GM18951 (cell line): ENCODE results near the gene SH3BP1.
A peak's percentile ranks its signal among the peaks of the same experiment; 100 is the strongest.
"Not testable (repeated sequence)": the region's sequence is repeated elsewhere in the genome, so short reads cannot be mapped to it uniquely, and the experiment has no call there.

Source experiments
- POLR2A ChIP-seq: IDR thresholded peaks from 4 replicates; pipeline ENCODE4 v1.6.1; 2011; ENCODE audit warnings: mild to moderate bottlenecking; ENCODE audit not compliant: insufficient read length, insufficient read depth; ENCODE audit errors: extremely low read depth
- in situ Hi-C: fragments of 300-500 bp; cut with MboI; formaldehyde crosslinking; loops from one replicate; pipeline ENCODE4 v1.12.0; 2022; ENCODE audit warnings: low sequenced_read_pairs, mixed read lengths, inconsistent platforms; ENCODE audit not compliant: unreplicated experiment

SH3BP1 gene

GRCh38 chr22:37647928-37648327 lies 8.5 kb downstream of the SH3BP1 start:
- no peak for TF ChIP-seq POLR2A
- in situ Hi-C loops: no loop called here

GRCh38 chr22:37650463-37651136 lies 11.1 kb downstream of the SH3BP1 start:
- in situ Hi-C loops: no loop called here
- TF ChIP-seq POLR2A: no peak

DNA sequence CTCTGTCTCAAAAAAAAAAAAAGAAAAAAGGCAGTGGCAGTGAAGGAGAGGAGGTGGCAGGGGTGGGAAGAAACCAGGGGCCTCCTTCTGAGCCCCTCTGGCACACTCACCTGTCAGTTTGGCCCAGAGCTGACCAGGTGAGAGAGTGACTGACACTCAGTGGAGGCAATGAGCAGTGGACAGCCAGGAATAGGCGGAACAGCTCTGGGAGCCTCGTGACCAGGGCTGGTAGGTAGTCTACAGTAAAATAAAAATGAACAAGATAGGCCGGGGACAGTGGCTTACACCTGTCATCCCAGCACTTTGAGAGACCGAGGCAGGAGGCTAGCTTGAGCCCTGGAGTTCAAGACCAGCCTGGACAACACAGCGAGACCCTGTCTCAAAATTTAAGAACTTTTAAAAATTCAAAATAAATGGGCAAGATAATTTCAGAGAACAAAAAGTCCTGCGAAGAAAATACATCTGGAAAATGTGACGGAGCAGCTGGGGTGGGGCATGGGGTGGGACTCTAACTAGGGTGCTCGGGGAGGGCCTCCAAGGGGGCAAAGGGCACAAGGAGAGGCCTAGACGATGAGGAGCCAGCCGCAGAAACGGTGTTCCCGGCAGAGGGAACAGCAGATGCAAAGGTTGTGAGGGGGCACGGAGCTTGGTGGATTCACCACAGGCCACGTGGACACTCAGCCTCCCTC lies 15.2 kb downstream of the SH3BP1 start:
- TF ChIP-seq POLR2A: no peak
- in situ Hi-C loops: no loop called here

DNA sequence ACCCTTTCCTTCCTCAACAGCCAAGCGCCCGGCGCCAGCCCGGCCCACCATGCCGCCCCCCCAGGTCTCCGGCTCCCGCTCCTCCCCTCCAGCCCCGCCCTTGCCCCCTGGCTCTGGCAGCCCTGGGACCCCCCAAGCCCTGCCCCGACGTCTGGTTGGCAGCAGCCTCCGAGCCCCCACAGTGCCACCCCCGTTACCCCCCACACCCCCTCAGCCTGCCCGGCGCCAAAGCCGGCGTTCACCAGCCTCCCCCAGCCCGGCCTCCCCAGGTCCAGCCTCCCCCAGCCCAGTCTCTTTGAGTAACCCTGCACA lies 15.7 kb downstream of the SH3BP1 start:
- in situ Hi-C loops: no loop called here
- no peak for TF ChIP-seq POLR2A

- in situ Hi-C loops: not testable (repeated sequence)
Measured at GRCh38 chr22:37656583-37656982, 17.1 kb downstream of the SH3BP1 start.

DNA sequence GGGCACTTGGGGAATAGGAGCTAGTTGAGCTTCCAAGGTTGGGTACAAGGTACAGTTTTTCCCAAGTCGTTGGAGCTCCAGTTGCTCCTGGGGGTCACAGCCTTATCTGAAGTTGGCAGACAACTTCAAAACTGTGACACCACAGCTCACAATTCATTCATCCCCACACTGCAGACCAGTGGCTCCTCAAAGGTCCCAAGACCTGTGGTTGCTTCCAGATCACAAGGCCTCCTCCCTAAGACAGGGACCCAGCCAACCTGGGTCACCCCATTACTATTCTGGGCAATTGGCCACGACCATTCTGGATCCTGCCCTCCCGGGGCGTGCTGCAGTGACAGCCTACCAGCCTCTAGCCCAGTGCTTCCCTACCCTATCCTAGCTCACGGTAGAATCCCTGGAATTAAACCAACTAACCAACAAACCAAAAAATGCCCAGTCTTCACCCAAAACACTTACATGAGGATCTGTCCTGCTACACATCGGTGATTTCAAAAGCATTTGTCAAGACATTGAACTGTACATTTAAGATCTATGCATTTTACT lies 18.2 kb downstream of the SH3BP1 start:
- in situ Hi-C loops: no loop called here
- no peak for TF ChIP-seq POLR2A

- in situ Hi-C loops: no loop called here
Measured at GRCh38 chr22:37658133-37659065, 18.9 kb downstream of the SH3BP1 start, which contains the start of gene PDXP. PDXP (plus strand) TSS chr22:37658723; CDS start chr22:37658783, 60 bp downstream.

DNA sequence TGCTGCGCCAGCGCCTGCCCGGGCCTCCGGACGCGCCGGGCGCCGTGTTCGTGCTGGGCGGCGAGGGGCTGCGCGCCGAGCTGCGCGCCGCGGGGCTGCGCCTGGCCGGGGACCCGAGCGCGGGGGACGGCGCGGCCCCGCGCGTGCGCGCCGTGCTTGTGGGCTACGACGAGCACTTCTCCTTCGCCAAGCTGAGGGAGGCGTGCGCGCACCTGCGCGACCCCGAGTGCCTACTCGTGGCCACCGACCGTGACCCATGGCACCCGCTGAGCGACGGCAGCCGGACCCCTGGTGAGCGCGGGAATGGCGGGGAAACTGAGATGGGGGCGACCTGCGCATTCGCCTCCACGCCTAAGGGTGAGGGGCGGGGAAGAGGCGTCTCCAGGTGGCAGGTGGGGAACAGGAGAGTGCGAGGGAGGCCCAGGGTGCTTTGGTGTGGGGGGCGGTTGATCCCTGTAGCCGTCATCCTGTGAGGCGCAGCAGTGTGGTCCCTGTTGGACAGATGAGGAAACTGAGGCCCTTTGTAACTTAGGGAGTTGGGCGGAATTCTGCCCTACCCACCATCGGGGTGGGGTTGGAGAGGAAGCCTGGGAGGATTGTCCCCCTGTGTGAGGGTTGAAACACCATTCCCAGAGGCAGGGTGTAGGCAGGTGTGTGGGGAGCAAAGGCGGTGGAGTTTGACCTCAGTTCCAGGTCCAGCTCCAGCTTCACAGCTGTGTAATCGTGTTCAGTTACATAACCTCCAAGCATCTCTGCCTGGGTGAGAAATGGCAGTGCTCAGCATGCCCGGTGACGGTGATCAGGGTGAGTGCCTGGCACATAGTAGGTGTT lies 19.8 kb downstream of the SH3BP1 start:
- no peak for TF ChIP-seq POLR2A
- in situ Hi-C loops: no loop called here

More at GRCh38 chr22:37658133-37659065, 18.9 kb downstream of the SH3BP1 start, which contains the start of gene PDXP:
- peak; percentile 92 for TF ChIP-seq POLR2A

GRCh38 chr22:37659897-37660708 lies 20.6 kb downstream of the SH3BP1 start:
- in situ Hi-C loops: no loop called here
- TF ChIP-seq POLR2A: no peak

- in situ Hi-C loops: no loop called here
- no peak for TF ChIP-seq POLR2A
Measured at GRCh38 chr22:37660709-37661045, 21.2 kb downstream of the SH3BP1 start.

DNA sequence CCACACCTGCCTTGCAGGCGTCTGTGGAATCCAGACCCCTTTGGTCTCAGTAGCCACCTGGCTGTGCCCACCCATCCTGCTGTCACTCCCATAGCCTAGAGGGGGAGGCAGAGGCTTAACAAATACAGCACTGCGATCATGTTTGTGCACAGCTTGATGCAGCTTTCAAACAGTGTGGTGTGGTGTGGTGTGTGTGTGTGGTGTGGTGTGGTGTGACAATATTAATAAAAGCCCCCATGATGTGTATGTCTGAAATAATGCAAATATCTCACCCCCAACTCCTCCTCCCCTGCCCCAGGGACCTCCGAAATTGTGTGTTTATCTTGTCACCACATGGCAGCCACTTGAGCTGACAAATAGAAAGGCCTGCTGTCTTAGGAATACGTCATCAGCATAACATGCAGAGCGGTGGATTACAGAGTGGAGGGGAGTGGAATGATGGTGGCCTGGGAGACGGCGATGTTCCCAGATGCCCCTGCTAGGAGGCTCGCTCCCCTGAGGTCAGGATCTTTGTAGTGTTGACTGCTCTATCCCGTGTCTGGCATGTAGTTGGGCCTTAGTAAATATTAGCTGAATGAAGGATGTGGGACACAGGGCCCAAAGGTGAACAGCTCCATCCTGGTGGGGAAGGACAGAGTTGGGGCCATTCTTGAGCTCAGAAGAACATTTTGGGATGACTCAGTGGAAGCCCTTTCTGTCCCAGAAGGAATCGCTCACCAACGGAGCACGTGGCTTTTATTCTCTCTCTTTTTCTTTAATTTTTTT lies 21.9 kb downstream of the SH3BP1 start:
- in situ Hi-C loops: no loop called here

More for the DNA sequence above, 21.9 kb downstream of the SH3BP1 start:
- no peak for TF ChIP-seq POLR2A
